Naive thymus-derived CD4-positive, alpha-beta T cell (primary cell): ENCODE measurements around the gene SLX4IP. TPM values are rescaled to one million over a fixed set of nuclear protein-coding genes. Genes with fewer than 3 reads are reported as not detected.
"Not testable (repeated sequence)": the region's sequence is repeated elsewhere in the genome, so short reads cannot be mapped to it uniquely, and the experiment has no call there.

Experiments
- ATAC-seq: fragments of 150-1000 bp; cut with Tn5 transposase; 2 replicates; pipeline ENCODE4 v1.10.0; 2021; ENCODE audit warnings: mild to moderate bottlenecking, moderate library complexity
- CTCF ChIA-PET: fragments of 350-600 bp; sonication (Branson Sonifier 250); formaldehyde crosslinking; loops from one replicate; lab custom pipeline; 2021; ENCODE audit warnings: antibody characterized with exemption; lab: Charles Lee
- POLR2A ChIA-PET: fragments of 350-600 bp; sonication (Branson Sonifier 250); formaldehyde crosslinking; loops from one replicate; lab custom pipeline; 2021; ENCODE audit warnings: antibody characterized with exemption, inconsistent platforms; lab: Charles Lee
- DNase-seq, 9 donors: peaks; one replicate each; pipeline versions ENCODE4 v3.0.0 to v3.0.0-alpha.2; 2020 to 2022; ENCODE audit warnings: mixed read lengths in 1 of 9
- H3K27ac ChIP-seq: one replicate; pipeline ENCODE4 v1.7.0; 2013; ENCODE audit warnings: mild to moderate bottlenecking, low read depth, low read length, moderate library complexity
- H3K27me3 ChIP-seq, 2 donors: one replicate each; pipeline ENCODE4 v1.7.0; 2013; ENCODE audit warnings: low read length in 2 of 2, mild to moderate bottlenecking in 2 of 2, moderate library complexity in 2 of 2; ENCODE audit not compliant: control insufficient read depth in 2 of 2, insufficient read depth in 2 of 2
- H3K36me3 ChIP-seq, 3 experiments: 1 replicate in 2 of 3; 2 replicates in 1 of 3; pipeline ENCODE4 v1.7.0; 2013; ENCODE audit warnings: low read length in 3 of 3, mild to moderate bottlenecking in 3 of 3, moderate library complexity in 1 of 3; ENCODE audit not compliant: insufficient read depth in 3 of 3, control insufficient read depth in 2 of 3
- H3K4me1 ChIP-seq, 2 donors: one replicate each; pipeline ENCODE4 v1.7.0; 2013; ENCODE audit warnings: low read length in 2 of 2, mild to moderate bottlenecking in 2 of 2, moderate library complexity in 1 of 2; ENCODE audit not compliant: control insufficient read depth in 2 of 2, insufficient read depth in 2 of 2
- H3K4me3 ChIP-seq: 2 replicates; pipeline ENCODE4 v1.7.0; 2013; ENCODE audit warnings: mild to moderate bottlenecking, low read length
- H3K9me3 ChIP-seq, 3 experiments: 1 replicate in 2 of 3; 2 replicates in 1 of 3; pipeline ENCODE4 v1.7.0; 2013; ENCODE audit warnings: low read length in 3 of 3; ENCODE audit not compliant: control insufficient read depth in 2 of 3
- H3K27ac Mint-ChIP-seq, 9 donors: one replicate each; pipeline ENCODE4 v1.8.0; 2020 to 2022; ENCODE audit warnings: mixed read lengths in 9 of 9, mild to moderate bottlenecking in 8 of 9, moderate library complexity in 5 of 9, inconsistent platforms in 2 of 9
- H3K27me3 Mint-ChIP-seq, 5 donors: one replicate each; pipeline ENCODE4 v1.8.0; 2021 to 2022; ENCODE audit warnings: mixed read lengths in 5 of 5, mild to moderate bottlenecking in 1 of 5
- H3K36me3 Mint-ChIP-seq, 5 donors: one replicate each; pipeline ENCODE4 v1.8.0; 2020 to 2022; ENCODE audit warnings: mixed read lengths in 5 of 5, mild to moderate bottlenecking in 3 of 5, inconsistent platforms in 1 of 5
- H3K4me1 Mint-ChIP-seq, 7 donors: one replicate each; pipeline ENCODE4 v1.8.0; 2020 to 2022; ENCODE audit warnings: mixed read lengths in 7 of 7, mild to moderate bottlenecking in 3 of 7, inconsistent platforms in 1 of 7
- H3K4me3 Mint-ChIP-seq, 10 donors: one replicate each; pipeline ENCODE4 v1.8.0; 2020 to 2022; ENCODE audit warnings: mild to moderate bottlenecking in 10 of 10, mixed read lengths in 10 of 10, moderate library complexity in 6 of 10, inconsistent platforms in 2 of 10
- H3K9me3 Mint-ChIP-seq, 11 donors: one replicate each; pipeline ENCODE4 v1.8.0; 2020 to 2022; ENCODE audit warnings: mixed read lengths in 11 of 11, mild to moderate bottlenecking in 4 of 11, inconsistent platforms in 1 of 11, moderate library complexity in 1 of 11
- intact Hi-C, 2 donors: fragments of 100-400 bp; cut with micrococcal nuclease; formaldehyde crosslinking; loops; one replicate each; pipeline ENCODE4 v1.15.1; 2023
- polyA plus RNA-seq, 2 donors: library from polyadenylated mRNA; unstranded; fragments of 300-500 nt; fragmentation: Illumina TruSeq; gene quantifications; one replicate each; pipeline ENCODE4 v1.2.3, GENCODE V29; 2021
- total RNA-seq, 6 experiments: library from RNA in 5 of 6; stranded (reverse) in 5 of 6; gene quantifications; 1 replicate in 5 of 6; 2 replicates in 1 of 6; pipeline ENCODE4 v1.2.3 and lab custom pipeline; 2021 to 2026

The SLX4IP gene
- total and polyA plus RNA-seq, 7 experiments from 2014 or later, result 1.6 to 8.2 (median 5.3) TPM

GRCh38 chr20:10412591-10413408 is 22.3 kb upstream of the SLX4IP start:
- Histone ChIP-seq H3K4me3 (no peak overlapping the region), H3K36me3 (peaks cover 0 to 24% (median 0%) of the 10 kb centered on the region in 3 experiments), H3K9me3 (no peaks in the 10 kb centered on the region), H3K27me3 (no peaks in the 10 kb centered on the region), H3K4me1 (no peaks in the 10 kb centered on the region), H3K27ac (no peak overlapping the region)
- ATAC-seq (no peak), DNase-seq (no peak)
- ChIA-PET CTCF (interaction anchor here (1.6 kb wide), 1 partner anchor 14 kb away, joined by 8 read pairs; no protein-coding TSS in a partner anchor), POLR2A (no interaction called here)
- Mint-ChIP-seq H3K36me3 (peaks cover 5 to 24% (median 10%) of the 10 kb centered on the region in 5 donors), H3K4me1 (peaks cover 0 to 15% (median 10%) of the 10 kb centered on the region in 7 donors), H3K27me3 (no peaks in the 10 kb centered on the region), H3K4me3 (no peak overlapping the region), H3K9me3 (no peaks in the 10 kb centered on the region), H3K27ac (no peak overlapping the region)
- intact Hi-C loops, result no loop called here

- Histone ChIP-seq H3K4me1 (no peaks in the 10 kb centered on the region), H3K27me3 (no peaks in the 10 kb centered on the region), H3K27ac (no peak overlapping the region), H3K4me3 (no peak overlapping the region), H3K9me3 (no peaks in the 10 kb centered on the region), H3K36me3 (peaks cover 0 to 33% (median 0%) of the 10 kb centered on the region in 3 experiments)
- H3K4me1 Mint-ChIP-seq, result peaks cover 0 to 27% (median 18%) of the 10 kb centered on the region in 7 donors
- no peak overlapping the region for H3K4me3 Mint-ChIP-seq
- peaks cover 5 to 38% (median 11%) of the 10 kb centered on the region in 5 donors for H3K36me3 Mint-ChIP-seq
- no peaks in the 10 kb centered on the region for H3K9me3 Mint-ChIP-seq
- no peaks in the 10 kb centered on the region for H3K27me3 Mint-ChIP-seq
- ATAC-seq, result no peak
- ChIA-PET CTCF (interaction anchor here (2.4 kb wide), 1 partner anchor 12 kb away, joined by 8 read pairs; no protein-coding TSS in a partner anchor), POLR2A (no interaction called here)
- intact Hi-C loops, result no loop called here
- DNase-seq, result no peak
- no peak overlapping the region for H3K27ac Mint-ChIP-seq
Observed at GRCh38 chr20:10415013-10415650, 20.0 kb upstream of the SLX4IP start.

GRCh38 chr20:10417218-10417617 is 17.9 kb upstream of the SLX4IP start:
- intact Hi-C loops, H3K9me3 Mint-ChIP-seq, H3K27me3 ChIP-seq, DNase-seq, H3K4me1 ChIP-seq, H3K4me3 ChIP-seq, H3K27ac ChIP-seq, POLR2A ChIA-PET, H3K9me3 ChIP-seq, H3K4me3 Mint-ChIP-seq, ATAC-seq, H3K27me3 Mint-ChIP-seq: not testable (repeated sequence)
- peaks cover 0 to 37% (median 0%) of the 10 kb centered on the region in 3 experiments for H3K36me3 ChIP-seq
- CTCF ChIA-PET, result interaction anchor here (2.4 kb wide), 1 partner anchor 10 kb away, joined by 8 read pairs; no protein-coding TSS in a partner anchor
- peaks cover 2 to 35% (median 12%) of the 10 kb centered on the region in 5 donors for H3K36me3 Mint-ChIP-seq
- H3K4me1 Mint-ChIP-seq, result peaks cover 0 to 41% (median 26%) of the 10 kb centered on the region in 7 donors
- H3K27ac Mint-ChIP-seq, result peak overlapping the region in 2 of 9 donors; percentile 18 to 80

GRCh38 chr20:10419550-10420133 is 15.5 kb upstream of the SLX4IP start:
- peaks cover 0 to 48% (median 32%) of the 10 kb centered on the region in 7 donors for H3K4me1 Mint-ChIP-seq
- H3K36me3 Mint-ChIP-seq, result peaks cover 2 to 35% (median 11%) of the 10 kb centered on the region in 5 donors
- no peaks in the 10 kb centered on the region for H3K9me3 Mint-ChIP-seq
- Histone ChIP-seq H3K27ac (no peak overlapping the region), H3K27me3 (no peaks in the 10 kb centered on the region), H3K9me3 (no peaks in the 10 kb centered on the region), H3K4me3 (no peak overlapping the region), H3K36me3 (peaks cover 0 to 24% (median 0%) of the 10 kb centered on the region in 3 experiments), H3K4me1 (no peaks in the 10 kb centered on the region)
- H3K4me3 Mint-ChIP-seq, result no peak overlapping the region
- intact Hi-C loops, result no loop called here
- H3K27me3 Mint-ChIP-seq, result no peaks in the 10 kb centered on the region
- ChIA-PET CTCF (no interaction called here), POLR2A (no interaction called here)
- DNase-seq (no peak), ATAC-seq (no peak)
- H3K27ac Mint-ChIP-seq, result no peak overlapping the region

- Histone ChIP-seq H3K27ac (no peak overlapping the region), H3K4me1 (no peaks in the 10 kb centered on the region), H3K27me3 (no peaks in the 10 kb centered on the region), H3K4me3 (no peak overlapping the region), H3K36me3 (peaks cover 0 to 12% (median 0%) of the 10 kb centered on the region in 3 experiments), H3K9me3 (no peaks in the 10 kb centered on the region)
- ATAC-seq, result no peak
- ChIA-PET POLR2A (no interaction called here), CTCF (no interaction called here)
- DNase-seq, result no peak
- Mint-ChIP-seq H3K4me1 (peaks cover 4 to 47% (median 25%) of the 10 kb centered on the region in 7 donors), H3K27me3 (no peaks in the 10 kb centered on the region), H3K4me3 (no peak overlapping the region), H3K9me3 (no peaks in the 10 kb centered on the region), H3K27ac (no peak overlapping the region), H3K36me3 (peaks cover 0 to 16% (median 4%) of the 10 kb centered on the region in 5 donors)
- intact Hi-C loops, result no loop called here
Observed at GRCh38 chr20:10423735-10424134, 11.4 kb upstream of the SLX4IP start.

GRCh38 chr20:10427060-10427692 is 7.9 kb upstream of the SLX4IP start:
- Mint-ChIP-seq H3K4me3 (no peak overlapping the region), H3K27ac (peak overlapping the region in 2 of 9 donors; percentile 35 to 52), H3K4me1 (peaks cover 24 to 60% (median 46%) of the 10 kb centered on the region in 7 donors), H3K9me3 (no peaks in the 10 kb centered on the region), H3K36me3 (peaks cover 0 to 7% (median 3%) of the 10 kb centered on the region in 5 donors), H3K27me3 (no peaks in the 10 kb centered on the region)
- no peaks in the 10 kb centered on the region for H3K36me3 ChIP-seq
- ATAC-seq (peak; percentile 58), DNase-seq (peak in 5 of 9 donors; percentile 13 to 28 (median 23))
- H3K4me3 ChIP-seq, result no peak overlapping the region
- H3K4me1 ChIP-seq, result no peaks in the 10 kb centered on the region
- intact Hi-C loops, result loop anchor here (1.0 to 5.0 kb wide), 2 partner anchors 110 to 449 kb away; no protein-coding TSS in a partner anchor
- H3K27ac ChIP-seq, result no peak overlapping the region
- no peaks in the 10 kb centered on the region for H3K27me3 ChIP-seq
- H3K9me3 ChIP-seq, result no peaks in the 10 kb centered on the region
- CTCF ChIA-PET, result interaction anchor here (0.5 to 6.2 kb wide), 13 partner anchors 8 to 817 kb away, joined by 3 to 56 read pairs (median 5); partner anchors contain the start of gene SLX4IP
- POLR2A ChIA-PET, result no interaction called here
